Osteocyte (in vitro differentiated cells): ENCODE measurements around the gene ZNF367. TPM values are rescaled to one million over a fixed set of nuclear protein-coding genes. Genes with fewer than 3 reads are reported as not detected.

ENCODE experiments used
- DNase-seq: peaks from one replicate; pipeline ENCODE4 v3.0.0; 2021; ENCODE audit warnings: mixed read lengths; ENCODE audit not compliant: unreplicated experiment; ENCODE audit errors: extremely low spot score
- H3K27ac Mint-ChIP-seq: one replicate; pipeline ENCODE4 v1.8.0; 2021; ENCODE audit warnings: mild to moderate bottlenecking, mixed read lengths; ENCODE audit not compliant: unreplicated experiment
- H3K27me3 Mint-ChIP-seq: one replicate; pipeline ENCODE4 v1.8.0; 2021; ENCODE audit warnings: mixed read lengths; ENCODE audit not compliant: unreplicated experiment
- H3K36me3 Mint-ChIP-seq: one replicate; pipeline ENCODE4 v1.8.0; 2021; ENCODE audit warnings: mixed read lengths; ENCODE audit not compliant: unreplicated experiment
- H3K4me1 Mint-ChIP-seq: one replicate; pipeline ENCODE4 v1.8.0; 2021; ENCODE audit warnings: mixed read lengths; ENCODE audit not compliant: unreplicated experiment
- H3K4me3 Mint-ChIP-seq: one replicate; pipeline ENCODE4 v1.8.0; 2021; ENCODE audit warnings: mild to moderate bottlenecking, moderate library complexity, mixed read lengths; ENCODE audit not compliant: unreplicated experiment
- H3K9me3 Mint-ChIP-seq: one replicate; pipeline ENCODE4 v1.8.0; 2021; ENCODE audit warnings: mixed read lengths; ENCODE audit not compliant: unreplicated experiment
- total RNA-seq: library from RNA; stranded (reverse); gene quantifications from 2 replicates; pipeline ENCODE4 v1.2.1, GENCODE V29; 2021
- TF ChIP-seq, protein P1 (sequence below): fragments of 200-600 bp; sonication (generic); IDR thresholded peaks from 2 replicates; pipeline ENCODE4 v1.5.0; 2021; ENCODE audit warnings: antibody characterized with exemption, mild to moderate bottlenecking, moderate library complexity

ZNF367 gene
- total RNA-seq, 1 donor from 2014 or later, result 2.3 TPM

GRCh38 chr9:96344458-96345180 lies 73.6 kb downstream of the ZNF367 start:
- Mint-ChIP-seq H3K36me3 (peaks cover 11% of the 10 kb centered on the region), H3K4me3 (no peak overlapping the region), H3K4me1 (peaks cover 24% of the 10 kb centered on the region), H3K9me3 (no peaks in the 10 kb centered on the region), H3K27ac (peak overlapping the region; percentile 84), H3K27me3 (no peaks in the 10 kb centered on the region)
- no peak for DNase-seq
- TF ChIP-seq, protein P1, sequence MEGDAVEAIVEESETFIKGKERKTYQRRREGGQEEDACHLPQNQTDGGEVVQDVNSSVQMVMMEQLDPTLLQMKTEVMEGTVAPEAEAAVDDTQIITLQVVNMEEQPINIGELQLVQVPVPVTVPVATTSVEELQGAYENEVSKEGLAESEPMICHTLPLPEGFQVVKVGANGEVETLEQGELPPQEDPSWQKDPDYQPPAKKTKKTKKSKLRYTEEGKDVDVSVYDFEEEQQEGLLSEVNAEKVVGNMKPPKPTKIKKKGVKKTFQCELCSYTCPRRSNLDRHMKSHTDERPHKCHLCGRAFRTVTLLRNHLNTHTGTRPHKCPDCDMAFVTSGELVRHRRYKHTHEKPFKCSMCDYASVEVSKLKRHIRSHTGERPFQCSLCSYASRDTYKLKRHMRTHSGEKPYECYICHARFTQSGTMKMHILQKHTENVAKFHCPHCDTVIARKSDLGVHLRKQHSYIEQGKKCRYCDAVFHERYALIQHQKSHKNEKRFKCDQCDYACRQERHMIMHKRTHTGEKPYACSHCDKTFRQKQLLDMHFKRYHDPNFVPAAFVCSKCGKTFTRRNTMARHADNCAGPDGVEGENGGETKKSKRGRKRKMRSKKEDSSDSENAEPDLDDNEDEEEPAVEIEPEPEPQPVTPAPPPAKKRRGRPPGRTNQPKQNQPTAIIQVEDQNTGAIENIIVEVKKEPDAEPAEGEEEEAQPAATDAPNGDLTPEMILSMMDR, result no peak

DNA sequence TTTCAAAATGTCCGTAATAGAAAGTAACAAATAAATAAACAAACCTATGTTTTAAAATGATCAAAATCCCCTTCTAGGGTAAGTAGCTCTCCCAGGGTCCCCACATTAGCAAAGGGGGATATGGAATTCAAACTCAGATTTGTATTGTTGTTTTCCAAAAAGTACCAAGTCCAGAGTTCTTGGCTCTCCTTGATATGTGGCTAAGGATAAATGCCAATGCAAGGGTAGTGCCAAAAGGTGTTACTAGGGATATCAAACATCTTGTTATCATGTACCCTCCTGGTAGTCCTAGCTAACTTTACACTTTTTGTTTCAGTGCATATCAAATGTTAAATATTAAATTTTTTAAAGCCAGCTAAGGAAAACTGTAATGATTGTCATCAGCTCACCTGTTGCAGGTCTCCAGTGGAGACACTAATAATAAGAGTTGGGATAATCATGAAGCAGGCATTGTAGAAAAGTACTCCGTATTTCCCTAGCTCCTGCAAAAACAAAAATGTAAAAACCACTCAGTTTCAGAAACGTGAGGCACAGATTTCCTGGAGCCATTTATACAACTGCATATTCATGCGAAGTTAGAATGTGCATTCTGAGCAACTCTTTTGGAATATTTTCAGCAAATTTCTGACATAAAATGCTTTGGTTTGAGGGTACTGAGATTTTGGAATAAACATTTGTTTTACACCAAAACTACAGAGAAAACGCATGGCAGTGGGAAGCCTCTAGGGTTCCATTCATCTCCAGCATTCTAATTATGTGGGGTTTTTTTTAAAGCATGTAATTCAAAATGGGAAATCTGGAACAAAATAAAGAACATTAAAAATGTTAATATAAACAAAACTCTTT lies 74.4 kb downstream of the ZNF367 start:
- H3K27me3 Mint-ChIP-seq, result no peaks in the 10 kb centered on the region
- TF ChIP-seq, protein P1, result no peak
- DNase-seq, result no peak
- H3K4me1 Mint-ChIP-seq, result peaks cover 27% of the 10 kb centered on the region
- peaks cover 10% of the 10 kb centered on the region for H3K36me3 Mint-ChIP-seq
- no peaks in the 10 kb centered on the region for H3K9me3 Mint-ChIP-seq
- H3K4me3 Mint-ChIP-seq, result peak overlapping the region; percentile 18
- peak overlapping the region; percentile 84 for H3K27ac Mint-ChIP-seq

DNA sequence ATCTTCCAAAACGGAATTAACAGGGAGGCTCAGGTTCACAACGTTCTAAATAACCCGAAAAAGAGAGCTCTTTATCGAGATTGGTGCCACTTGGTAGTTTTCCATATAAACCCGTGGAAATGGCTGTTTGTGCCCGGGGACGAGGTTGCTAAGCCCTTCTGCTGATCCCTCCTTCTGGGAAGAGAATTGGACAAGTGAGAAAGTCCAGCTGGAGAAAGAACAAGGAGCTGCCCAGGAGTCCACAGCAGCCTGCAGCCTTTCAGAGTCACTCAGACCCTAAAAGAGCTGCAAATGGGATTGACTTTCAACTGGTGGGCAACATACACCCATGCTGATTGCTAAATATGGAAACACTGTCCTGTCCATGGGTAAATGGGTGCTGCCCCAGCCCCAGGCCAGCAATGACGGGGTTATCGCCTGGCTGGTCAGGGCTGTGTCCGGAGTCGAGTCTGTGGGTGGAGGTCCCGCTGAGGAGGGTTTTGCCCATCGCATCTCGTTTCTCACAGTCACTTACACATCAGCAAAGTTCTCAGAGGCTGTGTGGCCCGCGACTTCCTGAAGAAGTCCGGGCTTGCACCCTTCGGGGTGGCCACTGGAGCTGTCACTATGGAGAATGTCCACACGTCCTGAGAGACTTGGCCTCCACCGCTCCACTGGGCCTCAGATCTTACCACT lies 75.5 kb downstream of the ZNF367 start:
- no peak for DNase-seq
- H3K27ac Mint-ChIP-seq, result peak overlapping the region; percentile 27
- H3K9me3 Mint-ChIP-seq, result no peaks in the 10 kb centered on the region
- H3K4me3 Mint-ChIP-seq, result no peak overlapping the region
- TF ChIP-seq, protein P1, result no peak
- no peaks in the 10 kb centered on the region for H3K27me3 Mint-ChIP-seq
- peaks cover 27% of the 10 kb centered on the region for H3K4me1 Mint-ChIP-seq
- H3K36me3 Mint-ChIP-seq, result peaks cover 2% of the 10 kb centered on the region

GRCh38 chr9:96340707-96341106 lies 77.5 kb downstream of the ZNF367 start:
- Mint-ChIP-seq H3K4me3 (no peak overlapping the region), H3K36me3 (peaks cover 4% of the 10 kb centered on the region), H3K27me3 (no peaks in the 10 kb centered on the region)

More at GRCh38 chr9:96340707-96341106, 77.5 kb downstream of the ZNF367 start:
- Mint-ChIP-seq H3K4me1 (peaks cover 27% of the 10 kb centered on the region), H3K27ac (no peak overlapping the region), H3K9me3 (no peaks in the 10 kb centered on the region)
- DNase-seq, result no peak
- TF ChIP-seq, protein P1, result no peak
